Measurements from ENCODE around the gene ATG4A.

- TF ChIP-seq GATA2 (IDR thresholded peaks at IDR 0.05; ENCODE audit: low read depth, low read length): no peak
- TF ChIP-seq GATA3 (IDR thresholded peaks at IDR 0.05; ENCODE audit: low read depth, low read length): no peak
These were observed 107.5 kb downstream of the ATG4A start for GRCh38 chrX:108199041-108199440.
